Measurements from ENCODE around the gene NFATC3.
"Not testable (repeated sequence)": the region's sequence is repeated elsewhere in the genome, so short reads cannot be mapped to it uniquely, and the experiment has no call there.

NFATC3 gene

DNA sequence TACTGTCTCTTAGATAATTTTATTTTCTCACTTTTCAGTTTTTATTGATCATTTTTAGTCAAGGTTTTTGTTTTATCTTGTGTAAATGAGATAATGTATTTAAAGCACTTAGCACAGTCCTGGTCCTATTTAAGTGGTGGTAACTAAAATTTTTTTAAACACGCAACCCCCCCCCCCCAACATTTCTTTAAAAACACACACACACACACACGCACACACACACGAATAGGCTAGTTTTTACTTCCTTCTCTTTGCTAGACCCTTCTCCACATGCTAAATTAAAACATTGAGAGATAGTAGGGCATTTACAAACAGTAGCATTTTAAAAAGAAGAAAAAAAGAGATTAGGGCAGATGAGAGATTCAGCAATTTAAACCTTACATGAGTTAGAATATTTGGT, 5.0 kb downstream of the NFATC3 start:
- no peak for DNase-seq

- DNase-seq = peak; percentile 26
Measured at GRCh38 chr16:68090533-68090932, 5.4 kb downstream of the NFATC3 start.

DNA sequence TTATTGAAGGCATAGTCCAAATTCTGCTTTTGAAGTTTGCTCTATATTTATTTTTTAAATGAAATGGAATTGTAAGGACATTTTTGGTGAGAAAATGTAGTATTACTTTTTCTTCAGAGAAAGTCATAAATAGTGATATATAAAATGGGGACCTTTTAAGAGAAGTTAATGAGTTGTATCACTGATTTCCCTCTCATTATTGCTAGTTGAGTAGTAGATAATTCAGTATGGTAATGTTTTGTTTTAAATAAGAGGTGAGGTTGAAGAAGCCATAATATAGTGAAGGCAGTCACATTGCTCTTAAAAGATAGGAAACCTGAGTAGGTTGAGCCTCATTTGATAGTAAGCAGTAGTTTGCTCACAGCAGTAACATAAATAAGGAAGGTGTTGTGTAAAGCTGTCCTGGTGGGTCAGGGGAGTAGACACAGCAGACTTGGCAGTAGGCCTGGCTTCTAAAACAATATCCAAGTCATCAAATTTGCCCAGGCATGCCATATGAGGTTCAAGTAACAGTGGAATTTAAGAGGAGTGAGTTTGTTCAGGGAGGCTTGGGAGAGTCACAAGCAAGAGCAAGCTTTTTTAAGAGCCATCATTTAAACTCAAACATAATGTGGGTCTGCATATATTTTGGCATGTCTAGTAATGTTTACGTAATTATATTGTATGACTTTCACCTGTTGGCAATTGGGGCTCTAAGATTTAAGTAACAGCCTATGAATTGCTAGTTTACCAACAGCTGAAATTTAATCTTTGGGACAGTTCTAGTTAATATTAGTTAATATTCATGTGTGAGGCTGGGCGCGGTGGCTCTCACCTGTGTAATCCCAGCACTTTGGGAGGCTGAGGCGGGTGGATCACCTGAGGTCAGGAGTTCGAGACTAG, 6.5 kb downstream of the NFATC3 start:
- peak; percentile 15 for DNase-seq

DNA sequence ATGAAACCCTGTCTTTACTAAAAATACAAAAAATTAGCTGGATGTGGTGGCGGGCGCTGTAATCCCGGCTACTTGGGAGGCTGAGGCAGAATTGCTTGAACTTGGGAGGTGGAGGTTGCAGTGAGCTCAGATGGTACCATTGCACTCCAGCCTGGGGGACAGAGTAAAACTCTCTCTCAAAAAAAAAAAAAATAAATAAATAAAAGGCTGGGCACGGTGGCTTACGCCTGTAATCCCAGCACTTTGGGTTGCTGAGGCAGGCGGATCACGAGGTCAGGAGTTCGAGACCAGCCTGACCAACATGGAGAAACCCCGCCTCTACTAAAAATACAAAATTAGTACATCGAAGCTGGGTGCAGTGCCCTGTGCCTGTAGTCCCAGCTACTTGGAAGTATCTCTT, 7.1 kb downstream of the NFATC3 start:
- DNase-seq = not testable (repeated sequence)

DNA sequence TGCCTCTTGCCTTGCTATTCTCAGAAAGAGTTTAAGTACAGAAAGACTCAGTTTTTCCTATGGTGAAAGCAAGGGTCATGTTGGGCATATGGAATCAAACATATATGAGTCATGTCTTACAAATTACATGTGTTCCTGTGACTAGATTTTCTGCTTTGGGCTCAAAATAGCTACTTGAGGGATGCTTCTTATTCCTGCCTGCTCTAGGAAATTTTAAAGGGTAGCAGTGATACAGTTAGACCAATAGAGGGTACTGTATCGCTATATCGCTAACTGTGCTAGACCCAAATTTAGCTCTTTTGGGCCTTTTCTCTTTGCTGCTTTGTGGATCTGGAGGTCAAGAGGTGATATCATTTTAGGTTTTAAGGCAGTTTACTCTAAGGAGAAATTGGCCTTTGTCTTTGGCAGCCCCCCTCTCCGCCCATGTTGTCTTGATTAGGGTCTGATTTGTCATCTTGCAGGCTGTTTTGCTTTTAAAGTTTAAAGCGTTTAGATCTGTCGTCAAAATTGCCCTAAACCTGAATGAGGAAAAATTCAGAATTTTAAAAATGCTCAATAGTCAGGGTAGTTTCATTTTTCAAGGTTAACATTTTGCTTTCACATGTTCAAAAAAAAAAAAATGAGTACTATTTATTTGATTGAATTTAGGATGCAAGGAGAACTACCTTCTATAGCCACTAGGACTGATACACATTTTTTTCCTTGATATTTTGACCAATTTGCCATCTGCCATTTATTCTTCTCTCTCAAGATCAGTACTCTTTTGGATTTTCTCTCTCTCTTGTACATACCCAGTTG, 8.8 kb downstream of the NFATC3 start:
- peak; percentile 36 for DNase-seq

- no peak for DNase-seq
Measured at GRCh38 chr16:68094614-68094934, 9.4 kb downstream of the NFATC3 start.

- no peak for DNase-seq
Measured at GRCh38 chr16:68096491-68096890, 11.3 kb downstream of the NFATC3 start.

- DNase-seq = no peak
Measured at GRCh38 chr16:68097088-68097487, 11.9 kb downstream of the NFATC3 start.

DNA sequence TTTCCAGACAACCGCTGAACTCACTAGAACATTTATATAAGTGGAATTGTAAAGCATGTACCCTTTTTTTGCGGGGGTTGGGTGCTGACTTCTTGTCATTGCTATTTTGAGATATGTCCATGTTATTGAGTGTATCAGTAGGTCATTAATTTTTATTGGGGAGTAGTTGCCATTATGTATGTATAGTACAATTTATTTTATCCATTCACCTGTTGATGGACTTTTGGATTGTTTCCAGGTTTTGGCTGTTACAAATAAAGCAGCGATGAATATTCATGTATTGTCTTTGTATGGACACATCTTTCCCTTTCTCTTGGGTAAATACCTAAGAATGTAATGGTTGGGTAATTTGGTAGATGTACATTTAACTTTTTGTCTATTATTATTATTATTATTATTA, 12.7 kb downstream of the NFATC3 start:
- no peak for DNase-seq

DNA sequence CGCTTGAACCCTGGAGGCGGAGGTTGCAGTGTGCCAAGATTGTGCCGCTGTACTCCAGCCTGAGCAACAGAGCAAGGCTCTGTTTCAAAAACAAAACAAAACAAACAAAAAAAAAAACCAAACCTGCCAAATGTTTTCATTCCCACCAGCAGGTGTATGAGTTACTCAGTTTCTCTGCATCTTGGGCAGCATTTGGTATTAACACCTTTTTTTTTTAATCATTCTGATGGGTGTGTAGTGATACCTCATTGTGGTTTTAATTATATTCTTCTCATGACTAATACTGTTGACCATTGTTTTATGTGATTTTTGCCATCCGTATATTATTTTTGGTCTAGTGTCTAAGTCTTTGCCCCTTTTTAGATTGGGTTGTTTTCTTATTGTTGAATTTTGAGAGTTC, 15.3 kb downstream of the NFATC3 start:
- no peak for DNase-seq

- no peak for DNase-seq
Measured at GRCh38 chr16:68105611-68106010, 20.4 kb downstream of the NFATC3 start.

- not testable (repeated sequence) for DNase-seq
Measured at GRCh38 chr16:68107230-68107928, 22.2 kb downstream of the NFATC3 start.

DNA sequence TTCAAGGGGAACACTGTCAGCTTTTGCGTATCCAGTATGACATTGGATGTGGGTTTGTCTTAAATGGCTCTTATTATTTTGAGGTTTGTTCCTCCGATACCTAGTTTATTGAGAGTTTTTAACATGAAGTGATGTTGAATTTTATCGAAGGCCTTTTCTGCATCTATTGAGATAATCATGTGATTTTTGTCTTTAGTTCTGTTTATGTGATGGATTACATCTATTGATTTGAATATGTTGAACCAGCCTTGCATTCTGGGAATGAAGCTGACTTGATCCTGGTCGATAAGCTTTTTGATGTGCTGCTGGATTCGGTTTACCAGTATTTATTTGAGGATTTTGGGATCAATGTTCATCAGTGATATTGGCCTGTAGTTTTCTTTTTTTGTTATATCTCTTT, 24.0 kb downstream of the NFATC3 start:
- DNase-seq = not testable (repeated sequence)

GRCh38 chr16:68110611-68111010, 25.4 kb downstream of the NFATC3 start:
- DNase-seq = not testable (repeated sequence)

DNA sequence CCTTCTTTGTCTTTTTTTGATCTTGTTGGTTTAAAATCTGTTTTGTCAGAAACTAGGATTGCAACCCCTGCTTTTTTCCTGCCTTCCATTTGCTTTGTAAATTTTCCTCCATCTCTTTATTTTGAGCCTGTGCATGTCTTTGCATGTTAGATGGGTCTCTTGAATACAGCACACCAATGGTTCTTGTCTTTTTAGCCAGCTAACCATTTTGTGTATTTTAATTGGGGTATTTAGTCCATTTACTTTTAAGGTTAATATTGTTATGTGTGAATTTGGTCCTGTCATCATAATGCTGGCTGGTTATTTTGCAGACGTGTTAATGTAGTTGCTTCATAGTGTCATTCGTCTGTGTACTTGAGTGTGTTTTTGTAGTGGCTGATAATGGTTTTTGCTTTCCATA, 26.2 kb downstream of the NFATC3 start:
- DNase-seq = no peak

- peak; percentile 16 for DNase-seq
Measured at GRCh38 chr16:68113059-68113761, 28.0 kb downstream of the NFATC3 start.

DNA sequence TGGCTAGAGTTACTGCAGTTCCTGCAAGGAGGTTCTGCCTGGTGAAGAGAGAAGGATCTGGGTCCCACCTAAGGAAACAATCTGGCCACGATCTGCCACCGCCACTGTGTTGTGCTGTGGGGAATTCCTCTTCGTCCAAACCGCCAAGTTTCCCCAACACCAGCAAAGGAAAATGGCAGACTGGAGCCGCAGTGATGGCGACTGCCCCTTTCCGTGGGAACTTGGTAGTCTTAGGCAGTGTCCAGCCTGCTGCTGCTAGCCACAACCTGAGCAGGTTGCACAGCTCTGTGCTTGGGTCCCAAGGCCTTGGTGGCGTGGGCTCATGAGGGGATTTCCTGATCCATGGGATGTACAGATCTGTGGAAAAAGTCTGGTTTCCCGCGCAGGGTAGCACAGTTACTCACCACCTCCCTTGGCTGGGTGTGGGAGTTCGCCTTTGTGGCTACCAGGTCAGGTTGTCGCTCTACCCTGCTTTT, 28.6 kb downstream of the NFATC3 start:
- DNase-seq = no peak

- not testable (repeated sequence) for DNase-seq
Measured at GRCh38 chr16:68114939-68115338, 29.8 kb downstream of the NFATC3 start.

DNA sequence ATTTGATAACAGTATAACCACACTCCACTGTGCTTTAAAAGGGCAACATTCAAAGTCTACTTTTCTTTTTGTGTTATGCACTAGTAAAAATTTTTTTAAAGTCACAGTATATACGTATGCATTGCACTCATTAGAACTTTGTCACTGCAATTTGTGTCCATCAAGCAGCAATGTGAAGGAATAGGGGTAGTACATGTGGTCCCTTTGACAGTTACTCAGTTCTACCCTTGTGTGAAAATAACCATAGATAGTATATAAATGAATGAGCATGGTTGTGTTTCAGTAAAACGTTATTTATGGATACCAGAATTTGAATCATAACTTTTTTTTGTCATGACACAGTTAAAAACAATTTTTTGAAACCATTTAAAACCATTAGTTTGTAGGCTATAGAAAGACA, 30.7 kb downstream of the NFATC3 start:
- no peak for DNase-seq

GRCh38 chr16:68116256-68116867, 31.2 kb downstream of the NFATC3 start:
- peak; percentile 49 for DNase-seq

- DNase-seq = no peak
Measured at GRCh38 chr16:68117884-68118283, 32.7 kb downstream of the NFATC3 start.

GRCh38 chr16:68118954-68119353, 33.8 kb downstream of the NFATC3 start:
- not testable (repeated sequence) for DNase-seq
